GM12891 (cell line): ENCODE results near the gene KLK12.

Experiments
- DNase-seq: peaks from one replicate; pipeline ENCODE4 v3.0.0; 2011; ENCODE audit warnings: low spot score; ENCODE audit not compliant: insufficient read length
- FAIRE-seq: peaks from 2 replicates; lab custom pipeline; 2011; peaks lifted over from hg19 to GRCh38; lab: Jason Lieb, UNC
- PAX5 ChIP-seq: IDR thresholded peaks from 2 replicates; pipeline ENCODE4 v1.6.1; 2011; ENCODE audit warnings: low read length, moderate library complexity, mild to moderate bottlenecking; ENCODE audit not compliant: insufficient read depth, severe bottlenecking
- POLR2A ChIP-seq: IDR thresholded peaks from 2 replicates; pipeline ENCODE4 v1.6.1; 2011; ENCODE audit warnings: low read depth, low read length, control low read depth
- POLR2AphosphoS5 ChIP-seq: IDR thresholded peaks from 2 replicates; pipeline ENCODE4 v1.6.1; 2011; ENCODE audit warnings: low read depth, low read length, control low read depth
- POU2F2 ChIP-seq: IDR thresholded peaks from 2 replicates; pipeline ENCODE4 v1.6.1; 2011; ENCODE audit warnings: low read depth, mild to moderate bottlenecking, control low read depth, low read length, moderate library complexity
- SPI1 ChIP-seq: IDR thresholded peaks from 2 replicates; pipeline ENCODE4 v1.6.1; 2011; ENCODE audit warnings: low read depth, low read length, control low read depth
- TAF1 ChIP-seq: IDR thresholded peaks from 2 replicates; pipeline ENCODE4 v1.6.1; 2011; ENCODE audit warnings: low read depth, low read length, control low read depth

The KLK12 gene

GRCh38 chr19:51027126-51027806 is 7.5 kb downstream of the KLK12 start:
- DNase-seq (no peak), FAIRE-seq (no peak)
- no peak for TF ChIP-seq POLR2AphosphoS5
- TF ChIP-seq SPI1, result no peak
- no peak for TF ChIP-seq POU2F2
- no peak for TF ChIP-seq TAF1
- no peak for TF ChIP-seq PAX5
- no peak for TF ChIP-seq POLR2A

GRCh38 chr19:51026554-51026831 is 8.3 kb downstream of the KLK12 start, which contains the start of gene KLK11:
Gene KLK11 (minus strand): TSS chr19:51026616. CDS start chr19:51025631, 985 bp downstream.
- FAIRE-seq, result no peak
- TF ChIP-seq PAX5, result no peak
- no peak for TF ChIP-seq POLR2A
- TF ChIP-seq POLR2AphosphoS5, result no peak
- TF ChIP-seq TAF1, result no peak
- TF ChIP-seq POU2F2, result no peak
- no peak for TF ChIP-seq SPI1
- DNase-seq, result no peak

GRCh38 chr19:51025809-51026553 is 8.8 kb downstream of the KLK12 start:
- FAIRE-seq (no peak), DNase-seq (no peak)
- TF ChIP-seq POLR2AphosphoS5 (no peak), POU2F2 (no peak), PAX5 (no peak), SPI1 (no peak), TAF1 (no peak), POLR2A (no peak)

- TF ChIP-seq POLR2A (no peak), POU2F2 (no peak), TAF1 (no peak), PAX5 (no peak), SPI1 (no peak), POLR2AphosphoS5 (no peak)
- no peak for FAIRE-seq
- DNase-seq, result no peak
Measured at GRCh38 chr19:51025401-51025800, 9.4 kb downstream of the KLK12 start.

GRCh38 chr19:51024924-51025323 is 9.9 kb downstream of the KLK12 start:
- no peak for DNase-seq
- TF ChIP-seq POLR2AphosphoS5 (no peak), TAF1 (no peak), POLR2A (no peak), POU2F2 (no peak), PAX5 (no peak), SPI1 (no peak)
- FAIRE-seq, result no peak

GRCh38 chr19:51023946-51024345 is 10.9 kb downstream of the KLK12 start:
- FAIRE-seq, result no peak
- DNase-seq, result no peak
- no peak for TF ChIP-seq POLR2AphosphoS5
- TF ChIP-seq SPI1, result no peak
- TF ChIP-seq TAF1, result no peak
- TF ChIP-seq PAX5, result no peak
- TF ChIP-seq POLR2A, result no peak
- no peak for TF ChIP-seq POU2F2

GRCh38 chr19:51022526-51022925 is 12.3 kb downstream of the KLK12 start:
- TF ChIP-seq POU2F2 (no peak), PAX5 (no peak), POLR2A (no peak), SPI1 (no peak), TAF1 (no peak), POLR2AphosphoS5 (no peak)
- FAIRE-seq, result no peak
- no peak for DNase-seq

- FAIRE-seq (no peak), DNase-seq (no peak)
- TF ChIP-seq POLR2A (no peak), POLR2AphosphoS5 (no peak)
Measured at GRCh38 chr19:51020988-51021651, 13.7 kb downstream of the KLK12 start.

GRCh38 chr19:51019544-51019925 is 15.3 kb downstream of the KLK12 start, which contains the start of gene KLK10:
Gene KLK10 (minus strand): TSS chr19:51019709. CDS start chr19:51019130, 579 bp downstream.
- TF ChIP-seq PAX5, result no peak
- TF ChIP-seq SPI1, result no peak
- TF ChIP-seq POLR2AphosphoS5, result no peak
- TF ChIP-seq TAF1, result no peak
- TF ChIP-seq POU2F2, result no peak
- TF ChIP-seq POLR2A, result no peak
- DNase-seq (no peak), FAIRE-seq (no peak)
